Putamen (tissue), 1 donor: ENCODE results near the gene ZNRF3.
A peak's percentile ranks its signal among the peaks of the same experiment; 100 is the strongest.
"Not testable (repeated sequence)": the region's sequence is repeated elsewhere in the genome, so short reads cannot be mapped to it uniquely, and the experiment has no call there.

ENCODE experiments used
- DNase-seq: peaks from one replicate; pipeline ENCODE4 v3.0.0-alpha.2; 2016; ENCODE audit warnings: low spot score

Gene ZNRF3

DNA sequence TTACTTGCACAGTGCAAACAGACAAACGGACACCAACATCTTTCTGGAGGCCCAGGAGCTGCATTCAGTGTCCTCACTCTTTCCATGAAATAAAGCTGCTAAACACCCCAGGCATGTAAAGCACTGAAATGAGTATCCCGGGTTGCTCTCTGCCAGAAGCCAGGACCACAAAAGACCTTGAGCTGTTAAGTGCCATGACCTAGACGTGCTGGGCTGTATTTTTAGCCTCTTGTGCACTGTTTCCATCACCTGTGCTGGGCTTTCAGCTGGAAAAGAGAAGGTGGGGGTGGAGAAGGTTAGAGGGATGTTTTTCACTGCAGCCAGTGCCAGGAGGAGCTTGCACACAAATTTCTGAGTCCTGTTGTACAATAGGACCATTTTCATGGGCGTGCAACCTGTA lies 186.1 kb downstream of the ZNRF3 start:
- DNase-seq: no peak

DNA sequence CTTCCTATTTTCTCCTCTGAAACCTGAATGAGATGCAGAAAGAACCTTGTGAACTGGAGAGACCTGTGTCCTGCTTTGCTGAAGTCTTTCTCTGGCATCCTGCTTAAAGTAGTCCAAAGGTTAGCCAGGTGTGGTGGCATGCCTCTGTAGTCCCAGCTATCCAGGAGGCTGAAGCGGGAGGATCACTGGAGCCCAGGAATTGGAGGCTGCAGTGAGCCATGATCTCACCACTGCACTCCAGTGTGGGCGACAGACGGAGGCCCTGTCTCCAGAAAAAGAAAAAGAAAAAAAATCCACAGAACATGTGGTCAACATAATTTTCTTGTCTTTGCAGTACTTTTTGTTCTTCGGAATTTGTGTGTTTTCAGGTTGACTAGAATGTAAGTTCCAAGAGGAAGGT lies 187.1 kb downstream of the ZNRF3 start:
- DNase-seq: no peak

DNA sequence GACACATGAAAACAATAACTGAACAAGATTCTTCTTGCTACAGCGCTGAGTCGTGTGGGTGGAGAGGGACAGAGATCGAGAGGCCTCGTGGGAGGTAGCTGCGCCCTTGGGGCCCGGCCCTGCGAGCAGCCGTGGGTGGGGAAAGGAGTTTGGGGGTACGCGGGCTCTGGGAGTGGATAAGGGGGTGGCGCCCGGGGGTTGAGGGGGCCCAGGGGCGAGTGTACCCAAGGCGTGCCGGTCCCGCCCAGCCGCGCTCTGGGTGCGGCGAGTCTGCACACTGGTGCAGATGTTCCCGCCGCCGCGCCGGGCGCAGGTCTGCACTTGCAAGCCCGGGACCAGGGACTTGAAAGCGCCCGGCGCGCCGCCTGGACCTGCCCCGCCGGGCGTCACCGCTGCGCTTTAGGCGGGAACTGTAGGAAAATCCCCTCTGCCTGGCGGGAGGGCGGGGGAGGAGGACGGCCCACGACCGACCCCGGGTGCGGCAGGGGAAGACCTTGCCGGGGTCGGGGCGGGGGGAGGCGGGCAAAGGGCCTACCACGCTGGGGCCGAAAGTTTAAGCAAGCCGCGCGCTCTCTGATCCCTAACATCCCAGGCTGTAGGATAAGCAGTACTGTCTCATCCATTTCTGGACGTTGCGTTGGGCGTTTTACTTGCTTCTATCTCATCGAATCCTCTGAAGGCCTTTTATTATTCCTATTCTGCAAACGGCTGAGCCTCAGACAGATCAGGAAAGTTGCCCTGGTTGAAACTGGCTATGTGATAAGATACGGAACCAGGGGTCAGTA lies 188.1 kb downstream of the ZNRF3 start:
- DNase-seq: no peak

DNA sequence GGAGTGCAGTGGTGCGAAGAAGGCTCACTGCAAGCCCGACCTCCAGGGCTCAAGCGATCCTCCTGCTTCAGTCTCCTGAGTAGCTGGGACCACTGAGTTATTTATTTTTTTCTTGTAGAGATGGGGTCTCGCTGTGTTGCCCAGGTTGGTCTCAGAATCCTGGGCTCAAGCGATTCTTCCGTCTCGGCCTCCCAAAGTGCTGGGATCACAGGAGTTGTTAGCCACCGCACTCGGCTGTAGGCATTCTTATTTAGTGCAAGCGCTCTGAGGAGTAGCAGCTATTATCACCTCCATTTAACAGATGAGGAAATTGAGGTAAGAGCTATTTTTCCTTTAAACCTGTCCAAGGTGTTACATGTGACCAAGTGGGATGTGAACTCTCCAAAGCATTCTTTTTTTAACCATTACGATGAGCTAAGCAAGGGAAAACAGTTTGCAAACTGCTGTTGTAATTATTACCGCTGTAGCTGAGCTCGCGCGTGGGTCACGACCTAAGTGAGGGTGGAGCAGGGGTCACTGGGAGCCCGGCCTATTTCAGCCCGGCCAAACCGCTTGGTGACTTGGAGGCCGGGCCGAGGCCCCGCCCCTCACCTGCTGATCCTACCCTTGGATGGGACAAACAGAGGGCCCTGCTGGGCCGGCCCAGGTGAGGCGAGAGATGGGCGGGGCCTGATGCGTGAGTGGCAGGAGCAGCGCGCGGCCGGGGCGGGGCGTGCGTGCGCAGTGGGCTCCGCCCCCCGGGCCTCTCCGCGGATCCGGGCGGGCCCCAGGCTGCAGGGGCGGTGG lies 189.0 kb downstream of the ZNRF3 start:
- peak; percentile 83 for DNase-seq

DNA sequence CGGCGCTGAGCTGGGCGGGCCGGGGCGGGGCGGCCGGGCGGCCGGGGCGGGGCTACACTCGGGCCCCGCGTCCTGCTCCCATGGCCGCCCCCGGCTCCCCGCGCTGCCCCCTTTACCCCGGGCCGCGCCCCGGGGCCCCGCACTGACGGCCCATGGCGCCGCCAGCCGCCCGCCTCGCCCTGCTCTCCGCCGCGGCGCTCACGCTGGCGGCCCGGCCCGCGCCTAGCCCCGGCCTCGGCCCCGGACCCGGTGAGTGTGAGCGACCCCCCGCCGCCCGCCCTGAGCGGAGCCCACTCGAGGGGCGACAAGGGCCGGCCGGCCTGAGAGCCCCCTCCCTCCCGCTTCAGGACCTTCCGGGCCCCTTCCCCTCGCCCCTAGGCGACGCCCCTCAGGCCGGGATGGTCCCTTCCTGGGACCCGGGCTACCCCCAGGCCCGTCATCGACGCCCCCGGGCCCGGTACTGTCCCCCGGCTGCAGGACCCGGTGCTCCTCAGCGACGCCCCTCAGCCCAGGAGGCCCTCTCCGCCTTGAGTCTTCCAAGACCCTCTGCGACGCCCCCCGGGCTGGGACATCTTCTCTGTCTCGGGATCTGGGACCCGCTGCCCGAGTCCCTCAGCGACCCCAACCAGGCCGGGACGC lies 189.7 kb downstream of the ZNRF3 start, which contains the start of gene KREMEN1:
KREMEN1 (plus strand) TSS at position 57 of the 639 bp plus-strand sequence; CDS start at position 153, 96 bp downstream.
- DNase-seq: no peak

DNA sequence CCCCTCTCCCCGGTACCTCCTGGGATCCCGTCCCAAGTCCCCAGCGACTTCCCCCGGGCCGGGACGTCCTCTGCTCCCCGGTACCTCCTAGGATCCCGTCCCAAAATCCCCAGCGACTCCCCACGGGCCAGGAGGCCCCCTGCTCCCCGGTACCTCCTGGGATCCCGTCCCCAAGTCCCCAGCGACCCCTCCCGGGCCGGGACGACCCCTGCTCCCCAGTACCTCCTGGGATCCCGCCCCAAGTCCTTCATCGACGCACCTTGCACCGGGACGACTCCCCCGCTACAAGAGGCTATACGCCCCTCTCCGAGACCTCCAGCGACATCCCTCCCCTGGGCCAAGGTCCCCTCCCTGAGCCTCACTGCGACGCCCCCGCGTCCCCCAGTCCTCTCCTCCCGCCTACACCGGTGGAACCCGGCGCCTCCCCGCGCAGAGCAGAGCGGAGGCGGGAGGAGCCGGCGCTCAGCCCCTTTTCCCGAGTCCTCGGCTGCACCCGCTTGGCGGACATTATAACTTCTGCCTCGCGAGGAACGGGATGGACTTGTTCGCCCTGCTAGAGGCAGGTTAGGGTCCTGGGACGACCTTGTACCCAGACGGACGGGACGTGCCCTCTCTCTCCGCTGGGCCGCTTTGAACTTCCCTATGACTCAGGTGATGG lies 190.4 kb downstream of the ZNRF3 start:
- no peak for DNase-seq

DNA sequence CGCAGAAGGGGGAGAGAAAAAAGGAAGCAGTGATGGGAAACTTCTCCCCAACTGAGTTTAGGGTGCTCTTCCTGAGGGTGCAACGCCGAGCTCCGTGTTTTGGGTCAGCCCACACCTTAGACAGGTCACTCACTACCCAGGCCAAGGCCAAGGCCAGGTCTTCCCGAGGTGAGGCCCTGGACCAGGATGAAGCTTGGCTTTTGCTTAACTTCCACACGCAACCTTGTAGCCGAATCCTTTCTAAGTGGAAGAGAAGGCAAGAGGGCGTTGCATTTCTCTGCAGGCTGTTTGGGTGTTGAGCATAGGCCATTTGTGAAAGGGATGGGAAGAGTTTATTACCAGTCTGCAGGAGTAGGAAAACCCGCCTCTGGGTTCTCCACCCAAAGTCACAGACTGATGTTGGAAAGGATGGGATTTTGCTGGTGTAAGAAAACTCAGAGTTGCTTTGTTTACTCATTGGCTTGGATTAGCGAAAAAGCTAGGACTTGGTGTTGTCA lies 191.0 kb downstream of the ZNRF3 start:
- DNase-seq: no peak

DNA sequence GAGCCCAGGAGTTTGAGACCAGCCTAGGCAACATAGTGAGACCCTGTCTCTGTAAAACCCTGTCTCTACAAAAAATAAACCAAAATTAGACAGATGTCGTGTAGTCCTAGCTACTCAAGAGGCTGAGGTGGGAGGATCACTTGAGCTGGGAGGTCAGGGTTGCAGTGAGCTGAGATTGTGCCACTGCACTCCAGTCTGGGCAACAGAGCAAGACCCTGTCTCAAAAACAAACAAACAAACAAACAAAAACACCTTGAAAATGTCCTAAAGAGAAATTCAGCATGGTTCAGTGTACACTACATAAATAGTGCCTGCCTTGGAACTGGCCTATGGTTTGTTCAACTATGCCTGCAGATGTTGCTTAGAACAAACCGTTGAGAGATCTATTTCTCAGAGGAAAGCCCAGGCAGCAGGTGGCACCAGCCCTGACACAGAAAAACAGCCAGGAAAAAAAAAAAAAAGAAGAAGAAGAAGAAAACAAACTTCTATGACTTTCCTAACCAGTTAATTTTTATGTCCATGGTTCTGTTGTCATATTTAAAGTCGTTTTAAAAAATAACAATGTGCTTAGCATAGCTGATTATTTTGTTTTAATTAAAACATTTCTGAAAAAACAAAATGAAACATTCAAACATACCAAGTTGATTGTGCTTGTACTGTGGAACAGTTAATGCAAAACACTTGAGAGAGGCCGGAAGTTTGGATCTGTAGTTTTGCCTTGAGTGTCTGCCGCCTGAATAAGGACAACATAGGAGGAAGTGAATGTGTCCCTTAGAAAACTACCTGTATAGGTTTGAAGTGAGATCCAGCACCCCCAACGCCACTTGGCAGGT lies 194.9 kb downstream of the ZNRF3 start:
- DNase-seq: no peak

DNA sequence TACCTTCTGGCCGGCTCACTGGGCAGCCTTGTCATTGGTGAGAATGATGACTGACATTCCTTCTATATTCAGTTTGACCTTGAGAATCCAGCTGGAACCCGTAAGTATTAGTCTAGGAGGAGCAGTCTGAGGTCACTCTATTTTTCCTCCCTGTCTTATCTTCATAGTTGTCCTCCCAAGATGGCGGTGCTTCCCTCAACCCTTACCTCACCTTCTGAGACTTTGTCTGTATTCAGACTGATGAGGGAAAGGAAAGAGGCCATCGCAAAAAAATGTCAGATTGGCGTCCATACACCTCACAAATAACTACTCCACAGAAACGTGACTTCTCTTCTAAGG lies 195.5 kb downstream of the ZNRF3 start:
- no peak for DNase-seq

DNA sequence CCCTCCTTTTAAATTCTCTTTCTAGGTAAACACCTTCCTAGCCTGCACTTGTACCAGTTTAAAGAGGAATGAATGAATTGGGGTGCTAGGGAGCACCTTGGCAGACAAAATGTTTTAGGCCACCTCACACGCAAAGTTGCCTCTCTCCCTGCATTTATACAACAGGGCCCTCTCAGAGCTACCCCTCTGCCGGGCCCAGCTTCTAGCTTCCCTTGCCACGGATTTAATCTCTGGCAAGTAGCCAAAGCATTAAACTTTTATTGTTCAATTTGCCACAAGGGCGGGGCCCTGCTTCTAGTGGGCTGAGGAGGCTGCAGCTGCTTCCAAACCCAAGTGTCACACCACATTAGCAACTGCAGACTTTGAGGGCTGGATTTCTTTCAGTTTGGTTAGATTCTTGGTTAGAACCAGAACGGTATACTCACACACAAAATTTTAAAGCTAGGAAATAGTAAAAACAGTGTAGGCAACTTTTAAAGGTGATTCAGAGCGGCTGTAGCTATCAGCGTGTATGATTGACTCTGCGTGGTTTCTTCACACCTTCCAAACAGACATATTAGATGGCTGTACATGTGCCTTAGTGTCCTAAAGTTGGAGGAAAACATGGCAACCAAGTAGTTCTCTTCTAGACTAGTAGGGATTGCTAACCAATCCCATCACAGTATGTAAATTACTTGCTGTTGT lies 196.0 kb downstream of the ZNRF3 start:
- no peak for DNase-seq

DNA sequence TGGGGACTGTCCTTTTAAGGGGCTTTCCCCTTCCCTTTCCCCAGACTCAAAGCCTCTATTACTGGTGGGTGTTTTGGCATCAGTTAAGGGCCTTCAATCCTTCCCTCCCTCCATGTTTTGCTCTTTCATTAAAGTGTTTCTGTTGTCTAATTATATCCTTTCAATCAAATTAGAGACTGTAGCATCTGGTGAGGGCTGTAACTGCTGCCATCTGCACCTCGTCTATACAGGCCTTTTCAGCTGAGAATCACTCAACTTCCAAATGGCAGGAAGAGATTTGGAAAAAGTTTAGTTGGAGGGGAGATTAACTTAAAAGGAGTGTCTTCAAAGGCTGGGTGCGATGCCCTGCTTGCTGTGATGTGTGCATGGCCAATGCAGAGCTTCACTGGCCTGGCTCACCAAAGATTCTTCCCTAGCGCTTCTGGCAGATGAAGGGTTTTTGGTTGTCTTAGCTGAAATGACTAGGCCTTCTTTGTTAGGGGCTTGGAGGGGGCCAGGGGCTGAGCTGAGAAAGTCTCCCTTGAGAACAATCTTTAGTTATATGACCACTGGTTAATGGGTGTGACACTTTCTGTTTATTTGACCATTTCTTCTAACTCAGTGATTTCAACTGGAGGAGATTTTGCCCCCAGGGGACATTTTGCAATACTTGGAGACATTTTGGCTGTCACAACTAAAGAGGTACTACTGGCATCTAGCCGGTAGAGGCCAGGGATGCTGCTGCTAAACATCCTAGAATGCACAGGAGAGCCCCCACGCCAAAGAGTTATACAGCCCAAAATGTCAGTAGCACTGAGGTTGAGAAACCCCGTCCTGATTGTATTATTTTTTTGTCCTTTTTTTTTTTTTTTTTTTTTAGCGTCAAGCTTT lies 197.0 kb downstream of the ZNRF3 start:
- no peak for DNase-seq

DNA sequence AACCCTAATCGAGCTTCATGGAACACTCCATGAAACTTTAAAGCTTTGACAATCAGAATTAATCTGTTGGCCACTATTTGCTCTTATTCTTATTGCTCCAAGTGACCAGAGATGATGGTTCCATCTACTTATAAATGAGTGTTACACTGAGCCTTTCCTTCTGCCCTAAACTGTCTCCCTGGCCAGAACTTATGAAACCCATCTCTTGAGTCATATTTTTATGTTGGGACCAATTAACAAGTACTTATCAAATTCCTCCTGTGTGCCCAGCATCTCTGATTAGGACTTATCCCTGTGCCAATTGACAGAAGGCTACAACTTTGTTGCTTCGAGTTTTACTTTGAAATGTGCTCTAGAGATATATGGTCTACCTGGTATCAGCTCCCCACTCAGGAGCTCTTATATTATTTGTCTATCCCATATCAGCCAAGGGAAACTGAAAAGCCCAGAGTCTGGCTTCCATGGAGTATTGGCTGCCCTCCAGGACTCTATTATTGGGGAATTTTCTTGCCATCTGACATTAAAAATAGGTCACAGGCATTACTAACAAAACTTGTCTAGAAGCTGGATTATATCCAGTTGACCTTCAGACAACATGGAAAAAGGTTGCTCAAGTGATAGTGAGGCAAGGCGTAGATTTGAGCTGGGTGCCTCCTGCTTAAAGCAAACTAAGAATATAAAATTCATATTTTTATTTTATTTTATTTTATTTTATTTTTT lies 198.3 kb downstream of the ZNRF3 start:
- no peak for DNase-seq

DNA sequence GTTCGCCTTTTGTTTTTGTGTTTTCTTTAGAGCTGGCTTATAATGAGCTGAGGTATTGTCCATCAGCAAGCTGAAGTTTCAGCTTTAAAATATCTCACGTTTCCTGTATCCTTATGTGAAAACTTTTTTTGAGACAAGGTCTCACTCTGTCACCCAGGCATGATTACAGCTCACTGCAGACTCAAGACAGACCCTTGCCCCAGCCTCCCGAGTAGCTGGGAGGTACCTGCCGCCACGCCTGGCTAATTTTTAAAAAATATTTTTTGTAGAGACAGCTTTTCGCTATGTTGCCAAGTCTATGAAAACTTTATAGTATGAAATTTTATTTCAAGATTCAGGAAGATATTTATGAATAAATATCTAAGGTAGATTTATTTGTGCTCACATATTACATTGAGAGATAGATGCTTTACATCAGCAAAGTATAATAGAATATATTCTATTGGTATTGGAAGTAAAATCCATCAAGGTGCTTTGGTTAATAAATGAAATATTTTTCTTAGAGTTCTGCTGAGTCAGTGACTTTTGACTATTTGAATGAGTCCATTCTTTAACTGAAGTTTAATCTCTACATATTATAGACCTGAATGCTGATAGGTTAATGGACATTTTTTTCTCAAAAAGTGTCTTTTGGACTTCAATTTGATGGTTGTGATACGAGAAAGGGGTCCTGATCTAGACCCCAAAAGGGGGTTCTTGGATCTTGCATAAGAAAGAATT lies 199.6 kb downstream of the ZNRF3 start:
- DNase-seq: no peak

DNA sequence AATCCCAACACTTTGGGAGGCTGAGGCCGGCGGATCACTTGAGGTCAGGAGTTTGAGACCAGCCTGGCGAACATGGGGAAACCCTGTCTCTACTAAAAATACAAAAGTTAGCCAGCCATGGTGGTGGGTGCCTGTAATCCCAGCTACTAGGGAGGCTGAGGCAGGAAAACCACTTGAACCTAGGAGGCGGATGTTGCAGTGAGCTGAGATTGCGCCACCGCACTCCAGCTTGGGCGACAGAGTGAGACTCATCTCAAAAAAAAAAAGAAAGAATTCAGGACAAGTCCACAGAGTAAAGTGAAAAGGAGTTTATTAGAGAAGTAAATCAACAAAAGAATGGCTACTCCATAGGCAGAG lies 200.2 kb downstream of the ZNRF3 start:
- not testable (repeated sequence) for DNase-seq

DNA sequence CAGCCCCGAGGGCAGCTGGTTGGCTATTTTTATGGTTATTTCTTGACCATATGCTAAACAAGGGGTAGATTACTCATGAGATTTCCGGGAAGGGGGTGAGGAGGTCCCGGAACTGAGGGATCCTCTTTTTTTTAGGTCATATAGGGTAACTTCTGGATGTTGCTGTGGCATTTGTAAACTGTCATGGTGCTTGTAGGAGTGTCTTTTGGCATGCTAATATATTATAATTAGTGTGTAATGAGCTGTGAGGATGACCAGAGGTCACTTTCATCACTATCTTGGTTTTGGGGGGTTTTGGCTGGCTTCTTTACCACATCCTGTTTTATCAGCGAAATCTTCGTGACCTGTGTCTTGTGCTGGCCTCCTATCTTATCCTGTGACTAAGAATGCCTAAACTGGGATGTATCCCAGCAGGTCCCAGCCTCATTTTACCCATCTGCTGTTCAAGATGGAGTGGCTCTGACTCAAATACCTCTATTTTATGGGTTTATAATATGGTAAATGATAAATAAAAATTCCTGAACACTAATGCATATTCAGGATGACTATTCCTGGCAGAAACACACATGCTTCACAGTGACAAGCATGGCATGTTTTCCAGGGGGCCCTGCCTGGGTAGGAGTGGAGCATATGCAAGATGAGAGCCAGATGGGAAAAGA lies 200.7 kb downstream of the ZNRF3 start:
- no peak for DNase-seq

DNA sequence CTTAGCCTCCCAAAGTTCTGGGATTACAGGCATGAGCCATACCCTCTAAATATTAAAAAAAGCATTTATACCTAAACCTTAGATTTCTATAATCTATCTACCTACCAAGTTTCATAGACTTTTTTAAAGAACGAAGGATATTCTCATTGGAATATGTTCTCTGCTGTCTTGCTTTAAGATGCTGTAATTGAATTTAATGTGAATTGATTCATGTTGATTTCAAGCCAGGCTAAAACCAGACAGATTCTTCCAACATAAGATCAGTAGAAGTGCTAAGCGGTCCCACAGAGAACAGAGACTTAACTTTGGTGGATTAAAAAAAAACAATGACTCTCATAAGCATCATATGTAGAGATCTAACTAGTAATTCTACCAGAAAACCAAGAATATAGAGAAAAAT lies 203.6 kb downstream of the ZNRF3 start:
- no peak for DNase-seq

DNA sequence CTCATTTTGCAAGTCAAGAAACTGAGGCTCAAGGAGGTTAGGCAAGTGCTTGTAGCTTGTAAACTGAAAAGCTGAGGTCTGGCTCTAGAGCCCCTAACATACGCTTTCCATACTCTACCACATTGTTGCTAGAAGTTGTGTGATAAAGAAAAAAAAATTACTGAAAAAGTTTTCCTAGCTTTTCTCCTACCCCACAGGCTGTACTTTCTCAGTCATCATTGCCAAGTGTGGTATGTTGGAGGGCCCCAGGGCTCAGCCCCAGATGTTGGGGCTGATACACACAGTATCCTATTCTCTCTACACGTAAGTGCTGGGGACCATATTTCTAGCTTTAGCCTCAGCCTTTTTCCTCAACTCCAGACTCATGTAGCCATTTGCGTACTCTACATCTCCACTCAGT lies 205.4 kb downstream of the ZNRF3 start:
- DNase-seq: no peak

DNA sequence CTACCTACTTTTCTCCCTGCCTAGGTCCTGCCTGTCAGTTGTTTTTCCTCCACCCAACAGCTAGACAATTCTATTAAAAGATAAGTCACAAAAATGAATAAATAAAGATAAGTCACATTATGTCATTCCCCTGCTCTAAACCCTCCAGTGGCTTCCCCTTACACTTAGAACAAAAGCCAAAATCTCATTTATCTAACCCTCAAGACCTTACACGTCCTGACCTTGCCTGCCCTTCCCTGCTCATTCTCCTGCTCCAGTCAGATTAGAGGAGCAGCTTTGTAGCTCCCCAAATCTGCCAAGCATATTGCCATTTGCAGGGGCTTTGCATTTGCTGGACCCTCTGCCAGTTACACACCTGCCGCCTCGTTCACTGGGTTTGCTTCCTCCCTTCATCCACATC lies 206.1 kb downstream of the ZNRF3 start:
- no peak for DNase-seq
